Occipital lobe (tissue), 2 donors: Measurements from ENCODE around the gene RAB4A. TPM values are rescaled to one million over a fixed set of nuclear protein-coding genes. Genes with fewer than 3 reads are reported as not detected.
"Not testable (repeated sequence)": the region's sequence is repeated elsewhere in the genome, so short reads cannot be mapped to it uniquely, and the experiment has no call there.

ENCODE experiments used
- DNase-seq: peaks from one replicate; lab custom pipeline; 2025; lab: John Stamatoyannopoulos, UW
- total RNA-seq: library from RNA; depleted of rRNA; stranded (reverse); fragments of >200 nt; gene quantifications from one replicate; pipeline ENCODE4 v1.2.3, GENCODE V29; 2014

The RAB4A gene
- total RNA-seq, 1 donor from 2014 or later = 46.5 TPM

GRCh38 chr1:229271448-229272159 lies 693 bp downstream of the RAB4A start:
- DNase-seq = no peak

- no peak for DNase-seq
Observed at GRCh38 chr1:229272164-229273158, 1.6 kb downstream of the RAB4A start.

GRCh38 chr1:229273507-229274232 lies 2.8 kb downstream of the RAB4A start:
- DNase-seq = no peak

- no peak for DNase-seq
Observed at GRCh38 chr1:229275005-229275404, 4.1 kb downstream of the RAB4A start.

GRCh38 chr1:229278120-229278741 lies 7.3 kb downstream of the RAB4A start:
- DNase-seq = no peak

GRCh38 chr1:229279242-229279641 lies 8.3 kb downstream of the RAB4A start:
- no peak for DNase-seq

GRCh38 chr1:229280037-229280828 lies 9.3 kb downstream of the RAB4A start:
- no peak for DNase-seq

- no peak for DNase-seq
Observed at GRCh38 chr1:229280921-229281320, 10.0 kb downstream of the RAB4A start.

GRCh38 chr1:229281339-229281926 lies 10.5 kb downstream of the RAB4A start:
- DNase-seq = no peak

- DNase-seq = no peak
Observed at GRCh38 chr1:229282295-229282823, 11.4 kb downstream of the RAB4A start.

- no peak for DNase-seq
Observed at GRCh38 chr1:229283183-229283611, 12.3 kb downstream of the RAB4A start.

- no peak for DNase-seq
Observed at GRCh38 chr1:229284887-229285286, 14.0 kb downstream of the RAB4A start.

- no peak for DNase-seq
Observed at GRCh38 chr1:229285440-229285839, 14.5 kb downstream of the RAB4A start.

- DNase-seq = no peak
Observed at GRCh38 chr1:229286099-229286766, 15.3 kb downstream of the RAB4A start.

- DNase-seq = no peak
Observed at GRCh38 chr1:229287267-229287666, 16.4 kb downstream of the RAB4A start.

GRCh38 chr1:229288516-229288915 lies 17.6 kb downstream of the RAB4A start:
- no peak for DNase-seq

- not testable (repeated sequence) for DNase-seq
Observed at GRCh38 chr1:229291686-229292085, 20.8 kb downstream of the RAB4A start.

- no peak for DNase-seq
Observed at GRCh38 chr1:229293528-229294204, 22.8 kb downstream of the RAB4A start.

GRCh38 chr1:229295745-229296144 lies 24.8 kb downstream of the RAB4A start:
- DNase-seq = no peak
